ENCODE results near the gene TECR.

TECR gene

GRCh38 chr19:14507704-14508542 is 21.5 kb upstream of the TECR start:
- no peak for TF ChIP-seq POLR2A (IDR thresholded peaks at IDR 0.05; ENCODE audit: extremely low read depth, insufficient read length)
- no peak for TF ChIP-seq MAX (IDR thresholded peaks at IDR 0.05; ENCODE audit: low read depth, low read length)
- no peak for TF ChIP-seq MYC (IDR thresholded peaks at IDR 0.05; ENCODE audit: low read depth, low read length)
- TF ChIP-seq CTCF (IDR thresholded peaks at IDR 0.05; ENCODE audit: low read depth, low read length), result no peak
- no peak for DNase-seq (ENCODE audit: low read depth)
- no peak overlapping the region for H3K4me3 ChIP-seq (ENCODE audit: low read depth, low read length)

- TF ChIP-seq POLR2A (IDR thresholded peaks at IDR 0.05; ENCODE audit: extremely low read depth, insufficient read length) (no peak), CTCF (IDR thresholded peaks at IDR 0.05; ENCODE audit: low read depth, low read length) (no peak), MAX (IDR thresholded peaks at IDR 0.05; ENCODE audit: low read depth, low read length) (no peak), MYC (IDR thresholded peaks at IDR 0.05; ENCODE audit: low read depth, low read length) (no peak)
- DNase-seq (ENCODE audit: low read depth), result peak; percentile 60
- no peak overlapping the region for H3K4me3 ChIP-seq (ENCODE audit: low read depth, low read length)
Measured at GRCh38 chr19:14510311-14511228, 18.8 kb upstream of the TECR start.

- no peak for TF ChIP-seq CTCF (IDR thresholded peaks at IDR 0.05; ENCODE audit: low read depth, low read length)
- TF ChIP-seq MYC (IDR thresholded peaks at IDR 0.05; ENCODE audit: low read depth, low read length), result no peak
- TF ChIP-seq MAX (IDR thresholded peaks at IDR 0.05; ENCODE audit: low read depth, low read length), result no peak
- TF ChIP-seq POLR2A (IDR thresholded peaks at IDR 0.05; ENCODE audit: extremely low read depth, insufficient read length), result no peak
- no peak for DNase-seq (ENCODE audit: low read depth)
- no peak overlapping the region for H3K4me3 ChIP-seq (ENCODE audit: low read depth, low read length)
Measured at GRCh38 chr19:14511229-14511593, 18.2 kb upstream of the TECR start.

- no peak overlapping the region for H3K4me3 ChIP-seq (ENCODE audit: low read depth, low read length)
- no peak for DNase-seq (ENCODE audit: low read depth)
- TF ChIP-seq MAX (IDR thresholded peaks at IDR 0.05; ENCODE audit: low read depth, low read length) (no peak), CTCF (IDR thresholded peaks at IDR 0.05; ENCODE audit: low read depth, low read length) (no peak), POLR2A (IDR thresholded peaks at IDR 0.05; ENCODE audit: extremely low read depth, insufficient read length) (no peak), MYC (IDR thresholded peaks at IDR 0.05; ENCODE audit: low read depth, low read length) (no peak)
Measured at GRCh38 chr19:14512406-14512961, 16.9 kb upstream of the TECR start.

GRCh38 chr19:14514215-14514863 is 15.1 kb upstream of the TECR start:
- TF ChIP-seq MYC (IDR thresholded peaks at IDR 0.05; ENCODE audit: low read depth, low read length) (no peak), MAX (IDR thresholded peaks at IDR 0.05; ENCODE audit: low read depth, low read length) (no peak), POLR2A (IDR thresholded peaks at IDR 0.05; ENCODE audit: extremely low read depth, insufficient read length) (no peak), CTCF (IDR thresholded peaks at IDR 0.05; ENCODE audit: low read depth, low read length) (no peak)
- no peak overlapping the region for H3K4me3 ChIP-seq (ENCODE audit: low read depth, low read length)
- DNase-seq (ENCODE audit: low read depth), result no peak
